ENCODE measurements around the gene SPTAN1.

SPTAN1 gene

DNA sequence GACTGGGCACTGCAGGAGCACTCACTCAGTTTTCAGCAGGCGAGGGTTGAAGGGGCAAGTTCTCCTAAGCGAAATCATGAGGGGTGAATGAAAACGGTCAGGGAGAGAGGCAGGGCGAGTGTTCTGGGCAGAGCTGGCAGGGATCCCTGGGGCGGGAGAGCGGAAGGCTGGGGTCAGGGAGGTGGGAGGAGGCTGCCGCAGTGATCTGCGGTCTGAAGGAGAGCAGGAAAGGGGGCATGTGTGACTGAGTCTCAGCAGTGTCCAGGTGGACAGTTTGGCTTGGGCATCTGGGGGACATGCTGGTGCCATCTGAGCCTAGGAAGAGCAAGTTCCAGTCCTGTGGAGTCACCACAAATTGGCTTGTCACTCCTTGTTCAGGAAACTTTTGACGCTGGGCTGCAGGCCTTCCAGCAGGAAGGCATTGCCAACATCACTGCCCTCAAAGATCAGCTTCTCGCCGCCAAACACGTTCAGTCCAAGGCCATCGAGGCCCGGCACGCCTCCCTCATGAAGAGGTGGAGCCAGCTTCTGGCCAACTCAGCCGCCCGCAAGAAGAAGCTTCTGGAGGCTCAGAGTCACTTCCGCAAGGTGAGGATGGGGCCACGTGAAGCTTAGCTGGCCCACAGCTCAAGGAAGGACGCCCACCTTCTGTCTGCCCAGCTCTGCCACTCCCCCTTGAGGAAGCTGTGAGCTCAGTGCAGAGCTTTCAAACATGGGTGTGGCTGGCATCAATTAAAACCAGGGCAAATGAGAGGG lies 73.2 kb downstream of the SPTAN1 start:
- TF ChIP-seq ZNF384 (IDR thresholded peaks at IDR 0.05) (no peak), FOXM1 (IDR thresholded peaks at IDR 0.05; ENCODE audit: borderline replicate concordance) (no peak), ARNT (IDR thresholded peaks at IDR 0.05) (no peak), FOXA1 (IDR thresholded peaks at IDR 0.05) (no peak), SP1 (IDR thresholded peaks at IDR 0.05) (no peak), FOXK2 (IDR thresholded peaks at IDR 0.05) (no peak), LEF1 (IDR thresholded peaks at IDR 0.05; ENCODE audit: borderline replicate concordance) (no peak), CTBP1 (IDR thresholded peaks at IDR 0.05; ENCODE audit: borderline replicate concordance) (no peak), L3MBTL2 (conservative IDR thresholded peaks at IDR 0.05) (no peak), ELF4 (IDR thresholded peaks at IDR 0.05) (no peak), NFRKB (IDR thresholded peaks at IDR 0.05) (no peak), BHLHE40 (IDR thresholded peaks at IDR 0.05; ENCODE audit: borderline replicate concordance) (no peak), HDGF (IDR thresholded peaks at IDR 0.05; ENCODE audit: borderline replicate concordance) (no peak)
- ChIA-PET CTCF (no interaction called here), POLR2A (interaction anchor here (0.8 to 1.5 kb wide), 2 partner anchors 64 to 120 kb away, joined by 3 read pairs; no protein-coding TSS in a partner anchor)
- no peak for DNase-seq (ENCODE audit: extremely low spot score)

GRCh38 chr9:128626181-128626580 lies 73.8 kb downstream of the SPTAN1 start:
- ChIA-PET CTCF (no interaction called here), POLR2A (no interaction called here)
- no peak for TF ChIP-seq ARNT (IDR thresholded peaks at IDR 0.05)
- TF ChIP-seq L3MBTL2 (conservative IDR thresholded peaks at IDR 0.05): no peak
- no peak for TF ChIP-seq SUZ12 (IDR thresholded peaks at IDR 0.05)
- no peak for TF ChIP-seq FOXM1 (IDR thresholded peaks at IDR 0.05; ENCODE audit: borderline replicate concordance)
- no peak for TF ChIP-seq FOXK2 (IDR thresholded peaks at IDR 0.05)
- no peak for TF ChIP-seq FOXA1 (IDR thresholded peaks at IDR 0.05)
- no peak for TF ChIP-seq CTBP1 (IDR thresholded peaks at IDR 0.05; ENCODE audit: borderline replicate concordance)
- TF ChIP-seq BHLHE40 (IDR thresholded peaks at IDR 0.05; ENCODE audit: borderline replicate concordance): no peak
- no peak for TF ChIP-seq TARDBP (IDR thresholded peaks at IDR 0.05)
- no peak for TF ChIP-seq SP1 (IDR thresholded peaks at IDR 0.05)
- TF ChIP-seq, protein P1, sequence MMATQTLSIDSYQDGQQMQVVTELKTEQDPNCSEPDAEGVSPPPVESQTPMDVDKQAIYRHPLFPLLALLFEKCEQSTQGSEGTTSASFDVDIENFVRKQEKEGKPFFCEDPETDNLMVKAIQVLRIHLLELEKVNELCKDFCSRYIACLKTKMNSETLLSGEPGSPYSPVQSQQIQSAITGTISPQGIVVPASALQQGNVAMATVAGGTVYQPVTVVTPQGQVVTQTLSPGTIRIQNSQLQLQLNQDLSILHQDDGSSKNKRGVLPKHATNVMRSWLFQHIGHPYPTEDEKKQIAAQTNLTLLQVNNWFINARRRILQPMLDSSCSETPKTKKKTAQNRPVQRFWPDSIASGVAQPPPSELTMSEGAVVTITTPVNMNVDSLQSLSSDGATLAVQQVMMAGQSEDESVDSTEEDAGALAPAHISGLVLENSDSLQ (IDR thresholded peaks at IDR 0.05): no peak
- no peak for TF ChIP-seq HDGF (IDR thresholded peaks at IDR 0.05; ENCODE audit: borderline replicate concordance)
- no peak for TF ChIP-seq LEF1 (IDR thresholded peaks at IDR 0.05; ENCODE audit: borderline replicate concordance)
- DNase-seq (ENCODE audit: extremely low spot score): no peak

- ChIA-PET CTCF (no interaction called here), POLR2A (no interaction called here)
- TF ChIP-seq LEF1 (IDR thresholded peaks at IDR 0.05; ENCODE audit: borderline replicate concordance) (no peak), ARNT (IDR thresholded peaks at IDR 0.05) (no peak), FOXA1 (IDR thresholded peaks at IDR 0.05) (no peak), FOXM1 (IDR thresholded peaks at IDR 0.05; ENCODE audit: borderline replicate concordance) (no peak), L3MBTL2 (conservative IDR thresholded peaks at IDR 0.05) (no peak), BHLHE40 (IDR thresholded peaks at IDR 0.05; ENCODE audit: borderline replicate concordance) (no peak), FOXK2 (IDR thresholded peaks at IDR 0.05) (no peak), ELF4 (IDR thresholded peaks at IDR 0.05) (no peak), SUZ12 (IDR thresholded peaks at IDR 0.05) (no peak), SP1 (IDR thresholded peaks at IDR 0.05) (no peak), TARDBP (IDR thresholded peaks at IDR 0.05) (no peak), NFRKB (IDR thresholded peaks at IDR 0.05) (no peak), HDGF (IDR thresholded peaks at IDR 0.05; ENCODE audit: borderline replicate concordance) (no peak), CTBP1 (IDR thresholded peaks at IDR 0.05; ENCODE audit: borderline replicate concordance) (no peak), ZNF384 (IDR thresholded peaks at IDR 0.05) (no peak)
- TF ChIP-seq, protein P1 (IDR thresholded peaks at IDR 0.05): no peak
- no peak for DNase-seq (ENCODE audit: extremely low spot score)
Observed at GRCh38 chr9:128627127-128627715, 74.8 kb downstream of the SPTAN1 start.

DNA sequence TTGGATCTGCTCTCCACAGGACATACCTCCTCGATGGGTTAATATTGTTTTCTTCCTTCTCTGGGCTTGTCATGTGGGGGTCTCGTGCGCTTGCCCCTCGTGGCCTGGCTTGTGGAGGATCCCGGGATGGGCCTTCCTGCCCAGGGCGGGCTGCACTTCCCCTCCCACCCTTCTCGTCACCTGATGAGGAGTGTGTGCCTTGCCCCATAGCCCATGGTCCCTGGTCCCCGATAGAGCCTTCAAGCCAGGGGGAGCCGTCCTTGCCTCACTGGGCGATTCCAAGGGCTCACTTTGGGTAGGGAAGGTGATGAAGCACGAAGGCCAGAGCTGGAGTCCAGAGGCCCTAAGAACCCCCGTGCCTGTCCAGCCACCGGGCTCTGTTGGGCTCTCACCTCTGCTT lies 75.5 kb downstream of the SPTAN1 start:
- no peak for DNase-seq (ENCODE audit: extremely low spot score)
- POLR2A ChIA-PET: no interaction called here
- TF ChIP-seq HDGF (IDR thresholded peaks at IDR 0.05; ENCODE audit: borderline replicate concordance): no peak
- CTCF ChIA-PET: no interaction called here

GRCh38 chr9:128628471-128629048 lies 76.2 kb downstream of the SPTAN1 start:
- no peak for TF ChIP-seq FOXK2 (IDR thresholded peaks at IDR 0.05)
- no peak for TF ChIP-seq ELF4 (IDR thresholded peaks at IDR 0.05)
- no peak for TF ChIP-seq CTBP1 (IDR thresholded peaks at IDR 0.05; ENCODE audit: borderline replicate concordance)
- TF ChIP-seq LEF1 (IDR thresholded peaks at IDR 0.05; ENCODE audit: borderline replicate concordance): no peak
- TF ChIP-seq FOXM1 (IDR thresholded peaks at IDR 0.05; ENCODE audit: borderline replicate concordance): no peak
- no peak for TF ChIP-seq TARDBP (IDR thresholded peaks at IDR 0.05)
- TF ChIP-seq L3MBTL2 (conservative IDR thresholded peaks at IDR 0.05): no peak
- TF ChIP-seq ARNT (IDR thresholded peaks at IDR 0.05): no peak
- TF ChIP-seq, protein P1 (IDR thresholded peaks at IDR 0.05): no peak
- no peak for TF ChIP-seq HDGF (IDR thresholded peaks at IDR 0.05; ENCODE audit: borderline replicate concordance)
- no peak for TF ChIP-seq SP1 (IDR thresholded peaks at IDR 0.05)
- no peak for TF ChIP-seq BHLHE40 (IDR thresholded peaks at IDR 0.05; ENCODE audit: borderline replicate concordance)
- TF ChIP-seq SUZ12 (IDR thresholded peaks at IDR 0.05): no peak
- TF ChIP-seq NFRKB (IDR thresholded peaks at IDR 0.05): no peak
- TF ChIP-seq ZNF384 (IDR thresholded peaks at IDR 0.05): no peak
- TF ChIP-seq FOXA1 (IDR thresholded peaks at IDR 0.05): no peak
- CTCF ChIA-PET: no interaction called here
- POLR2A ChIA-PET: no interaction called here
- no peak for DNase-seq (ENCODE audit: extremely low spot score)
